GM10248 (cell line): ENCODE measurements around the gene DNAJC16.
"Not testable (repeated sequence)": the region's sequence is repeated elsewhere in the genome, so short reads cannot be mapped to it uniquely, and the experiment has no call there.

ENCODE experiments used
- CTCF ChIA-PET: fragments of 300-600 bp; sonication (Branson Sonifier 250); formaldehyde crosslinking; extraction: SDS; loops from one replicate; lab custom pipeline; 2021; ENCODE audit warnings: antibody characterized with exemption; lab: Yijun Ruan, JAX
- POLR2A ChIA-PET: fragments of 350-650 bp; sonication (Branson Sonifier 250); formaldehyde crosslinking; extraction: SDS; loops from one replicate; lab custom pipeline; 2020; ENCODE audit warnings: antibody characterized with exemption; lab: Yijun Ruan, JAX
- DNase-seq: peaks from one replicate; pipeline ENCODE4 v3.0.0; 2012; ENCODE audit errors: extremely low spot score
- TF ChIP-seq, protein P1 (sequence below): IDR thresholded peaks from 2 replicates; pipeline ENCODE4 v1.5.1; 2012; ENCODE audit warnings: mild to moderate bottlenecking, low read depth; ENCODE audit errors: extremely low read depth, missing control alignments, control extremely low read depth

The DNAJC16 gene

GRCh38 chr1:15508700-15509487, 17.8 kb upstream of the DNAJC16 start:
- ChIA-PET CTCF (interaction anchor here (1.2 kb wide), 1 partner anchor 9 kb away, joined by 3 read pairs; no protein-coding TSS in a partner anchor), POLR2A (no interaction called here)
- DNase-seq = no peak
- TF ChIP-seq, protein P1, sequence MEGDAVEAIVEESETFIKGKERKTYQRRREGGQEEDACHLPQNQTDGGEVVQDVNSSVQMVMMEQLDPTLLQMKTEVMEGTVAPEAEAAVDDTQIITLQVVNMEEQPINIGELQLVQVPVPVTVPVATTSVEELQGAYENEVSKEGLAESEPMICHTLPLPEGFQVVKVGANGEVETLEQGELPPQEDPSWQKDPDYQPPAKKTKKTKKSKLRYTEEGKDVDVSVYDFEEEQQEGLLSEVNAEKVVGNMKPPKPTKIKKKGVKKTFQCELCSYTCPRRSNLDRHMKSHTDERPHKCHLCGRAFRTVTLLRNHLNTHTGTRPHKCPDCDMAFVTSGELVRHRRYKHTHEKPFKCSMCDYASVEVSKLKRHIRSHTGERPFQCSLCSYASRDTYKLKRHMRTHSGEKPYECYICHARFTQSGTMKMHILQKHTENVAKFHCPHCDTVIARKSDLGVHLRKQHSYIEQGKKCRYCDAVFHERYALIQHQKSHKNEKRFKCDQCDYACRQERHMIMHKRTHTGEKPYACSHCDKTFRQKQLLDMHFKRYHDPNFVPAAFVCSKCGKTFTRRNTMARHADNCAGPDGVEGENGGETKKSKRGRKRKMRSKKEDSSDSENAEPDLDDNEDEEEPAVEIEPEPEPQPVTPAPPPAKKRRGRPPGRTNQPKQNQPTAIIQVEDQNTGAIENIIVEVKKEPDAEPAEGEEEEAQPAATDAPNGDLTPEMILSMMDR = no peak

DNA sequence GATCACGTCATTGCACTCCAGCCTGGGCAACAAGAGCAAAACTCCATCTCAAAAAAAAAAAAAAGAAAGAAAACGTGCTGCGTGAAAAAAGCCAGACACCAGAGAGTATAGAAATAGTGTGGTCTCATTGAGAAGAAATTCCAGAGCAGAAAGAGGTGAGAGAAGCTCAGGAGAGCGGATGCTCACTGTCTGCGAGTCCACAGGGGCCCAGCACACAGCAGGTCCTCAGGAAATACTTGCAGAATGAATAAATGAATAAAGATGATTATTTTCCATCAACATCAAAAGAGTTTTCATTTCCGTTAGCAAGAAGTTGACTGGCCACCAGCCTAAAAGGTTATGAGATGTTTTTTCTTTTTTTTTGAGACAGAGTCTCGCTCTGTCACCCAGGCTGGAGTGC, 17.1 kb upstream of the DNAJC16 start:
- no peak for DNase-seq
- ChIA-PET POLR2A (no interaction called here), CTCF (interaction anchor here (1.2 kb wide), 1 partner anchor 9 kb away, joined by 3 read pairs; no protein-coding TSS in a partner anchor)
- TF ChIP-seq, protein P1 = no peak

GRCh38 chr1:15510611-15511405, 15.8 kb upstream of the DNAJC16 start:
- TF ChIP-seq, protein P1 = no peak
- POLR2A ChIA-PET = no interaction called here
- CTCF ChIA-PET = interaction anchor here (0.7 kb wide), 1 partner anchor 8 kb away, joined by 3 read pairs; no protein-coding TSS in a partner anchor
- DNase-seq = no peak

DNA sequence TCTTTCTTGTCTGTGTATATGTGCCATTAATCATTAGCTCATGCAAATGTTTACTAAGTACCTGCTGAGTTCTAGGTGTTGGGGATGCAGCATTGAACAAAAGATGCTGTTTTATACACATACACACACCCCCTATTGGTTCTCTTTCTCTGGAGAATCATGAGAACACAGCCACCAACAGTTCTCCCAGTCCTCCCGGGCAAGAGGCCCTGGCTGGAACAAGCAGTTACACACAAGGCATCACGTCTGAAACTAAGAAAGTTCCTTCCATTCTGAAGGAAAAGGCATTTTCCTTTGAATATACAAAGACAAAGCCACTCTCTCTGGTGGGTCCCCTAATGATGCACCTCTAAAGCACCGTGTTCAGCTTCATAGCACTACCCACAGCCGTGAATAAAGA, 13.5 kb upstream of the DNAJC16 start:
- DNase-seq = no peak
- CTCF ChIA-PET = interaction anchor here (0.8 to 1.3 kb wide), 3 partner anchors 12 to 228 kb away, joined by 3 to 7 read pairs (median 3); no protein-coding TSS in a partner anchor
- TF ChIP-seq, protein P1 = no peak
- POLR2A ChIA-PET = no interaction called here

DNA sequence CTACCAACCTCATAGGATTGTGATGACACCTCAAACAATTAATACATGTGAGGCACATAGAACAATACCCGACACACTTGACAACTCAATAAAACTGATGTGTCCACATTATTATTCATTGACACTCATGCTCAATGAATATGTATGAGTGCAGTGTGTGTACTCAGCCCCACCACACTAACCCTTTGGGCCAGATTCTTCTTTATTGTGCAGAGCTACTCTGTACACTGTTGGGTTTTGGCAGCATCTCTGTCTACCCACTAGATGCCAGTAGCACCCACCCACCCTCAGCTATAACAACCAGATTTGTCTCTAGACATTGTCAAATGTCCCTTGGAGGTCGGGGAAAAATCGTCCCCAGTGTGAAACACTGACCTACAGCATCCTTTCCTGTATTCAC, 12.7 kb upstream of the DNAJC16 start:
- ChIA-PET CTCF (interaction anchor here (1.1 to 1.3 kb wide), 2 partner anchors 12 to 227 kb away, joined by 3 to 7 read pairs; no protein-coding TSS in a partner anchor), POLR2A (no interaction called here)
- no peak for DNase-seq
- TF ChIP-seq, protein P1 = no peak

DNA sequence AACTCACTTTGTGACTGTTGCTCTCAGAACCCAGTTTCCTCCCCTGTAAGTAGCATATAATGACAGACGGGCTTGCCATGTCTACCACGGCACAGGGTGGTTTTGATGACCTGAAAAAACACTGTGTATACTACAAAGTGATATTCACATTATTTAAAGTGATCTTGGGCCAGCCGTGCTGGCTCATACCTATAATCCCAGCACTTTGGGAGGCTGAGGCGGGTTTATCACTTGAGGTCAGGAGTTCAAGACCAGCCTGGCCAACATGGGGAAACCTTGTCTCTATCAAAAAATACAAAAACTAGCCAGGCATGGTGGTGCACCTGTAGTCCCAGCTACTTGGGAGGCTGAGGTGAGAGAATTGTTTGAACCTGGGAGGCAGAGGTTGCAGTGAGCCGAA, 12.1 kb upstream of the DNAJC16 start:
- CTCF ChIA-PET = interaction anchor here (1.3 to 1.5 kb wide), 2 partner anchors 10 to 13 kb away, joined by 7 to 8 read pairs; no protein-coding TSS in a partner anchor
- POLR2A ChIA-PET, DNase-seq: not testable (repeated sequence)
